Caki2 (cell line): ENCODE measurements around the gene SBF2. TPM values are rescaled to one million over a fixed set of nuclear protein-coding genes. Genes with fewer than 3 reads are reported as not detected.
"Not testable (repeated sequence)": the region's sequence is repeated elsewhere in the genome, so short reads cannot be mapped to it uniquely, and the experiment has no call there.

ENCODE experiments used
- DNase-seq: peaks from one replicate; pipeline ENCODE4 v3.0.0-alpha.2; 2015; ENCODE audit warnings: low read depth
- in situ Hi-C: cut with HindIII; loops from 2 replicates; pipeline ENCODE4 v1.10.0; 2016; ENCODE audit warnings: low sequenced_read_pairs, low pct_unique_long_range_greater_than_20kb, mixed read lengths
- total RNA-seq: library from RNA; depleted of rRNA; stranded (reverse); fragments of >200 nt; shearing (Covaris generic); gene quantifications from 2 replicates; pipeline ENCODE4 v1.2.3, GENCODE V29; 2014; ENCODE audit warnings: low replicate concordance

SBF2 gene
- total RNA-seq, 1 experiment from 2014 or later = 10.1 TPM

GRCh38 chr11:10051868-10052586, 242.0 kb downstream of the SBF2 start:
- DNase-seq = no peak
- in situ Hi-C loops = no loop called here

- in situ Hi-C loops = no loop called here
- DNase-seq = no peak
These were observed 243.5 kb downstream of the SBF2 start for GRCh38 chr11:10050561-10050960.

- DNase-seq = no peak
- in situ Hi-C loops = no loop called here
These were observed 244.3 kb downstream of the SBF2 start for GRCh38 chr11:10049756-10050155.

- DNase-seq = no peak
- in situ Hi-C loops = no loop called here
These were observed 245.7 kb downstream of the SBF2 start for GRCh38 chr11:10048350-10048749.

GRCh38 chr11:10044618-10045017, 249.4 kb downstream of the SBF2 start:
- peak; percentile 7 for DNase-seq
- in situ Hi-C loops = no loop called here

- DNase-seq = no peak
- in situ Hi-C loops = no loop called here
These were observed 251.3 kb downstream of the SBF2 start for GRCh38 chr11:10042699-10043098.

GRCh38 chr11:10041748-10042446, 252.1 kb downstream of the SBF2 start:
- DNase-seq = no peak
- in situ Hi-C loops = no loop called here

DNA sequence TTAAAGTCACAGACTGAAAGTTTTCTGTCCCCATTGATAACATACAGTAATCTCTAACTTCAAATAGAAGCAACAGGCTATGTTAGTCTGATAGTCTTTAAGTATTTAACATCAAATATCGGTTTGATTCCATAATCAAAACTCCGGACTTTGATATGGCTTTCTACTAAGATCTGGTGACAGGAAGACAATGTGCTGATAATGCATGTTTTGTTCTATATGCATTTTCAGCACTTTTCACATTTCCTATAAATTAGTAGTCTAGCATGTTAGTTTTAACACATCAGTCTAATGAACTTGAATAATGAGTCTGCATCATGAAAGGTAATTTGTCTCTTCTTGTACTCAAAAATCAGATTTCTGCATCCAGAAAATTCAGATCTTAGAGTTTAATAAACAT, 252.7 kb downstream of the SBF2 start:
- in situ Hi-C loops = no loop called here
- no peak for DNase-seq

- DNase-seq = no peak
- in situ Hi-C loops = no loop called here
These were observed 255.3 kb downstream of the SBF2 start for GRCh38 chr11:10038521-10039302.

DNA sequence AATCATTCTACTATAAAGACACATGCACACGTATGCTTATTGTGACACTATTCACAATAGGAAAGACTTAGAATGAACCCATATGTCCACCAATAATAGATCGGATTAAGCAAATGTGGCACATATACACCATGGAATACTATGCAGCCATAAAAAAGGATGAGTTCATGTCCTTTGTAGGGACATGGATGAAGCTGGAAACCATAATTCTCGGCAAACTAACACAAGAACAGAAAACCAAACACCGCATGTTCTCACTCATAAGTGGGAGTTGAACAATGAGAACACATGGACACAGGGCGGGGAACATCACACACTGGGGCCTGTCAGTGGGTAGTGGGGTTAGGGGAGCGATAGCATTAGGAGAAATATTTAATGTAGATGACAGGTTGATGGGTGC, 258.1 kb downstream of the SBF2 start:
- in situ Hi-C loops, DNase-seq: not testable (repeated sequence)

DNA sequence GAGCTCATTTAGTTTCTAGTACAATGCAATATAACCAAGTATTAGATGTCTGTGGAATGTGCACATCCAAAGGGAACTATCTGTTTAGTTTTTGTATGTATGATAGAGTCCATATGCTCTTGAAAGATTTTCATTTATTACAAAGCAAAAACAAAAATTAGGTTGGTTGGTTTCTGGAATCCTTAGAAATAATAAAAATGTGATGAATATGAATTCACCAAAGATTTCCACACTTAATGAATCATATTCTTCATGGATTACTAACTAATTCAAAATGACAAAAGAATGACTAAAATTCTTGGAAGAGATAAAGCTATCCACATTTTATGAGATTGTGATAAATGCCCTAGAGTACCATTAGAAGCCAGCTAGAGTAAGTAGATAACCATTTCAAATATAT, 261.1 kb downstream of the SBF2 start:
- DNase-seq = no peak
- in situ Hi-C loops = no loop called here

DNA sequence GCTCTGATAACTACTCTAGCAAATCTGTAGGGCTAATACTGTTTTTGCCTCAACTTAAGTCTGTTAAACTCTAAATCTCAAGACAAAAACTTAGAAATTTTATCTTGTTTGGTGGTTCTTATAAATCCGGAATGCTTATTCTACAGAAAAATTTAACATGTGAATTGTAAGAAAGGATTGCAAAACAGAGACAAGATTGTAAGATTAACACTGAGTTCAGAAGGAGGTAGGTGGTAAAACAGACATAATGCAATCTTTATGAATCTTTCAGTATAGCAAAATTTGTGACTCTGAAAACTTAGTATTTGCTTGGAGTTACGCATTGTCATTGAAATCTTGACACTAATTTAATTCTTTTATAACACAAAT, 263.9 kb downstream of the SBF2 start:
- in situ Hi-C loops = no loop called here
- no peak for DNase-seq

GRCh38 chr11:10029386-10030121, 264.5 kb downstream of the SBF2 start:
- no peak for DNase-seq
- in situ Hi-C loops = no loop called here

- in situ Hi-C loops = no loop called here
These were observed 267.5 kb downstream of the SBF2 start for GRCh38 chr11:10026514-10026913.

GRCh38 chr11:10023212-10023611, 270.8 kb downstream of the SBF2 start:
- in situ Hi-C loops = no loop called here

More at GRCh38 chr11:10026514-10026913, 267.5 kb downstream of the SBF2 start:
- no peak for DNase-seq

DNA sequence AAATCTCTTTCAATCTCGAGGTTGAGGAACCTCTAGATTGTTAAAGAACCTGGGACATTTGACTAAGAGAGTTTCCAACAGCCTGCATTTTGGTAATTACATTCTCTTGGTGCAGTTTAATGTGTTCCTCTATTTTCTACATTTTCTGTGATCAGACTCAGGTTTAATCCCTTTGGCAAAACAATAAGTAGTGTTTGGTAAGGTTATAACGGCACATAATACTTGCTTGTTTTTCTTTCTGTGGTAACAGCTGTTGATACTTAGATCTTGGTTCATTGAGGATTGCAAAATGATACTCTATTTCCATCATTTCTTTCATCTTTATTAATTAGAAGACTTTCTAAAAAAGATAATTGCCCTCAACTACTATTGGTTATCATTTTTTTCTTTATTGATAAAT, 271.3 kb downstream of the SBF2 start:
- in situ Hi-C loops = no loop called here
- no peak for DNase-seq

More at GRCh38 chr11:10023212-10023611, 270.8 kb downstream of the SBF2 start:
- DNase-seq = no peak

DNA sequence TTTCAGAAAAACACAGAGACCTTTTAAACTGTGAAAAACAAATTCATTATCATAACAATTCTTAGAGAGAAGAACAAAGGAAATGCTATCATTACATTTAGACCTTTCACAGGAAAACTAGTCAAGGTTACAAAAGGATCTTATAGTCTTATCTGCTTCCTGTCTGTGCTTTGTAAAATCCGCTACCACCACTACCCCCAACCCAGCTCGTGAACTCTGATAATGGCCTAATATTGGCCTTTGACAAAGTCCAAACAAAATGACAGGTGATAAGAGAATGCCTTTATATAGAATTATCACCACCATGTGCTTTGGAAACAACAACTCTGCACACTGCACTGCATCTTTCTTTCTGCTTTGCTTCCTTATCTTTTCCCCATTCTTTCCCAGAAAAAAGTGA, 272.5 kb downstream of the SBF2 start:
- no peak for DNase-seq
- in situ Hi-C loops = no loop called here

GRCh38 chr11:10019906-10020682, 273.9 kb downstream of the SBF2 start:
- in situ Hi-C loops = no loop called here
- DNase-seq = no peak
